Pancreas (tissue), 10 donors: ENCODE results near the gene DDX25. TPM values are rescaled to one million over a fixed set of nuclear protein-coding genes. Genes with fewer than 3 reads are reported as not detected.

Source experiments
- ATAC-seq, 4 donors: fragments of 200-7000 bp; cut with Tn5 transposase; one replicate each; pipeline versions ENCODE4 v1.8.0 to v1.9.1; 2020; ENCODE audit warnings: mild to moderate bottlenecking in 4 of 4, moderate library complexity in 4 of 4
- DNase-seq, 6 donors: peaks; one replicate each; pipeline ENCODE4 v3.0.0-alpha.2; 2020
- FAIRE-seq: peaks from 2 replicates; lab custom pipeline; 2012; peaks lifted over from hg19 to GRCh38; lab: Jason Lieb, UNC
- H3K27ac ChIP-seq, 4 donors: fragments of 200-600 bp; sonication (generic); 1 replicate in 3 of 4; 2 replicates in 1 of 4; pipeline versions ENCODE4 v1.5.0 to v1.8.0; 2020
- H3K27me3 ChIP-seq, 4 donors: fragments of 200-600 bp; one replicate each; pipeline ENCODE4 v1.8.0; 2021
- H3K36me3 ChIP-seq, 3 donors: fragments of 200-600 bp; sonication (generic) in 1 of 3; one replicate each; pipeline versions ENCODE4 v1.5.0 to v1.8.0; 2020 to 2021
- H3K4me1 ChIP-seq, 3 donors: fragments of 200-600 bp; one replicate each; pipeline ENCODE4 v1.8.0; 2021
- H3K4me3 ChIP-seq, 4 donors: fragments of 200-600 bp; sonication (generic) in 2 of 4; one replicate each; pipeline versions ENCODE4 v1.5.0 to v1.8.0; 2020 to 2021
- H3K9me3 ChIP-seq, 4 donors: fragments of 200-600 bp; one replicate each; pipeline ENCODE4 v1.8.0; 2021
- CTCF ChIP-seq, 4 donors: fragments of 200-600 bp; sonication (generic) in 3 of 4; IDR thresholded peaks; one replicate each; pipeline versions ENCODE4 v1.5.0 to v1.8.0; 2021; ENCODE audit warnings: antibody characterized with exemption in 4 of 4
- WGBS, 2 donors: extraction: QIAGEN DNeasy Blood & Tissue Kit; methylation state at CpG; one replicate each; pipeline ENCODE4 v1.1.7; 2013; 5-methylcytosine and 5-hydroxymethylcytosine counted together
- intact Hi-C, 3 donors: fragments of 100-400 bp; cut with DNase I; formaldehyde crosslinking; loops; one replicate each; pipeline versions ENCODE4 v1.11.1 to v1.14.2; 2022
- polyA plus RNA-seq, 2 donors: library from polyadenylated mRNA; stranded (reverse); fragments of 200-250 nt; gene quantifications; one replicate each; pipeline ENCODE4 v1.2.3, GENCODE V29; 2013
- total RNA-seq, 6 donors: library from RNA; stranded (reverse); fragmentation: NEBNext Ultra II Directional in 4 of 6; extraction: Animal tissue kit (Norgen Biotek cat#: 25700) in 4 of 6; gene quantifications; one replicate each; pipeline versions ENCODE4 v1.2.1 to v1.2.4, GENCODE V29; 2021 to 2023
- donor health status: healthy with polysubstance abuse.
- donor health status: DM: no; HTN: no; CAD: no; lungs with moderate emphysema.
- donor health status: DM: no; HTN: no; CAD: no.
- donor health status: control.
- donor health status: control.
- donor health status: Bipolar disorder and iron deficiency.
- donor health status: DM: yes; HTN: yes; CAD: no.
- donor health status: DM: no; HTN: no; CAD: no.
- donor health status: DM: no; HTN: no; CAD: no.
- donor health status: DM: yes; HTN: yes; CAD: no.

Gene DDX25
- total and polyA plus RNA-seq, 8 donors: 0.41 to 7.1 (median 0.64) TPM

GRCh38 chr11:125929445-125930075 lies 25.3 kb downstream of the DDX25 start:
- intact Hi-C loops: loop anchor here in 1 of 3 donors (10.0 kb wide), 1 partner anchor 255 kb away; no protein-coding TSS in a partner anchor
- Histone ChIP-seq H3K27ac (no peak overlapping the region), H3K27me3 (peaks cover 0 to 7% (median 0%) of the 10 kb centered on the region in 4 donors), H3K4me1 (peaks cover 0 to 8% (median 0%) of the 10 kb centered on the region in 3 donors), H3K4me3 (no peak overlapping the region), H3K36me3 (no peaks in the 10 kb centered on the region), H3K9me3 (no peaks in the 10 kb centered on the region)
- DNase-seq: no peak
- FAIRE-seq: no peak
- no peak for TF ChIP-seq CTCF (IDR thresholded peaks at IDR 0.05)
- ATAC-seq: no peak
- 57 to 73% methylated on average over 9 of the region's 9 CpGs for WGBS, 2 donors

- ATAC-seq (no peak), FAIRE-seq (no peak), DNase-seq (no peak)
- no peaks in the 10 kb centered on the region for H3K9me3 ChIP-seq
- H3K27ac ChIP-seq: no peak overlapping the region
- H3K36me3 ChIP-seq: no peaks in the 10 kb centered on the region
- peaks cover 0 to 7% (median 0%) of the 10 kb centered on the region in 4 donors for H3K27me3 ChIP-seq
- H3K4me1 ChIP-seq: peaks cover 0 to 7% (median 0%) of the 10 kb centered on the region in 3 donors
- TF ChIP-seq CTCF (IDR thresholded peaks at IDR 0.05): no peak
- H3K4me3 ChIP-seq: no peak overlapping the region
- 74 to 85% methylated on average over 11 of the region's 11 CpGs for WGBS, 2 donors
- intact Hi-C loops: no loop called here
These were observed 25.8 kb downstream of the DDX25 start for GRCh38 chr11:125930076-125930450.

GRCh38 chr11:125931116-125931515 lies 26.8 kb downstream of the DDX25 start:
- WGBS, 2 donors: 35 to 48% methylated on average over 3 of the region's 3 CpGs
- no peak for DNase-seq
- no peaks in the 10 kb centered on the region for H3K36me3 ChIP-seq
- no peaks in the 10 kb centered on the region for H3K4me1 ChIP-seq
- FAIRE-seq: no peak
- intact Hi-C loops: no loop called here
- H3K4me3 ChIP-seq: no peak overlapping the region
- no peaks in the 10 kb centered on the region for H3K9me3 ChIP-seq
- ATAC-seq: peak in 1 of 4 donors; percentile 34
- peaks cover 0 to 7% (median 0%) of the 10 kb centered on the region in 4 donors for H3K27me3 ChIP-seq
- TF ChIP-seq CTCF (IDR thresholded peaks at IDR 0.05): no peak
- no peak overlapping the region for H3K27ac ChIP-seq

- no peak for ATAC-seq
- no peak overlapping the region for H3K27ac ChIP-seq
These were observed 27.4 kb downstream of the DDX25 start for GRCh38 chr11:125931668-125932067.

More at GRCh38 chr11:125931668-125932067, 27.4 kb downstream of the DDX25 start:
- no peaks in the 10 kb centered on the region for H3K36me3 ChIP-seq
- peaks cover 0 to 7% (median 0%) of the 10 kb centered on the region in 4 donors for H3K27me3 ChIP-seq
- FAIRE-seq: no peak
- no peaks in the 10 kb centered on the region for H3K4me1 ChIP-seq
- no peak for DNase-seq
- 41 to 49% methylated on average over 6 of the region's 6 CpGs for WGBS, 2 donors
- no peak for TF ChIP-seq CTCF (IDR thresholded peaks at IDR 0.05)
- no peak overlapping the region for H3K4me3 ChIP-seq
- intact Hi-C loops: no loop called here
- no peaks in the 10 kb centered on the region for H3K9me3 ChIP-seq
